Measurements from ENCODE around the gene ZGLP1.
A peak's percentile ranks its signal among the peaks of the same experiment; 100 is the strongest.

Gene ZGLP1

DNA sequence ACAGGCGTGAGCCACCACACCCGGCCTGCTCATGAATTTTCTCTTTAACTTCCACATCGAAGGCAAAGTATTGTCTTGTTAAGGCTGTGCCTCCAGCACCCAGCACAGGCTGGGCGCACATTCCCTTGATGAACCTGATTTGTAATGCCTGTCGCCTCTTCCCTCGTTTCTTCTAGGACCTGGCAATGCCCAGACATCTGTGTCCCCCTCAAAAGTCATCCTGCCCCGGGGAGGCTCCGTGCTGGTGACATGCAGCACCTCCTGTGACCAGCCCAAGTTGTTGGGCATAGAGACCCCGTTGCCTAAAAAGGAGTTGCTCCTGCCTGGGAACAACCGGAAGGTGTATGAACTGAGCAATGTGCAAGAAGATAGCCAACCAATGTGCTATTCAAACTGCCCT is 35.0 kb downstream of the ZGLP1 start:
- no peak for DNase-seq

DNA sequence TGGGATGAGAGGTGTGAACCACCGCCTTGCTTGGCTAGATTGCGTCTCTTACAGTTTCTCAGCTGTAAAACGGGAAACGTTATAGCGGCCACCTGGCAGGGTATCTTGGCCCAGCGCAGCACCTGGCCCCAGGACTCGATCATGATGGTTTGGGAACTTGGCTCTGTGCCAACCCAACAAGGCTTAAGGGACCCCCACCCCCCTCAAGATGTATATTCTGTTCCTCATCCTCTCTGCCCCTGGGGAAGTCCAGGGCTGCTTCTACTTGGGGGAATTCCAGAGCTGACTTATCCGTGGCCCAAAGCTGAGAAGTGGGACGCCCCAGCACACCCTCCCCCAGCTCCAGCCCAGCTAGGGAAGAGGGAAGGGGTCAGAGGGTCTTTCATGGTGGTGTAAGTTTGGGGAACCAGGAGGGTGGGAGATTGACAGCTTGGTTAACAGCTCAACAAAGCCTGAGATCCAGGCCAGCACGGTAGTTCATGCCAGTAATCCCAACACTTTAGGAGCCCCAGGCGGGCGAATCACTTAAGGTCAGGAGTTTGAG is 38.0 kb downstream of the ZGLP1 start:
- DNase-seq = peak; percentile 36 to 56

DNA sequence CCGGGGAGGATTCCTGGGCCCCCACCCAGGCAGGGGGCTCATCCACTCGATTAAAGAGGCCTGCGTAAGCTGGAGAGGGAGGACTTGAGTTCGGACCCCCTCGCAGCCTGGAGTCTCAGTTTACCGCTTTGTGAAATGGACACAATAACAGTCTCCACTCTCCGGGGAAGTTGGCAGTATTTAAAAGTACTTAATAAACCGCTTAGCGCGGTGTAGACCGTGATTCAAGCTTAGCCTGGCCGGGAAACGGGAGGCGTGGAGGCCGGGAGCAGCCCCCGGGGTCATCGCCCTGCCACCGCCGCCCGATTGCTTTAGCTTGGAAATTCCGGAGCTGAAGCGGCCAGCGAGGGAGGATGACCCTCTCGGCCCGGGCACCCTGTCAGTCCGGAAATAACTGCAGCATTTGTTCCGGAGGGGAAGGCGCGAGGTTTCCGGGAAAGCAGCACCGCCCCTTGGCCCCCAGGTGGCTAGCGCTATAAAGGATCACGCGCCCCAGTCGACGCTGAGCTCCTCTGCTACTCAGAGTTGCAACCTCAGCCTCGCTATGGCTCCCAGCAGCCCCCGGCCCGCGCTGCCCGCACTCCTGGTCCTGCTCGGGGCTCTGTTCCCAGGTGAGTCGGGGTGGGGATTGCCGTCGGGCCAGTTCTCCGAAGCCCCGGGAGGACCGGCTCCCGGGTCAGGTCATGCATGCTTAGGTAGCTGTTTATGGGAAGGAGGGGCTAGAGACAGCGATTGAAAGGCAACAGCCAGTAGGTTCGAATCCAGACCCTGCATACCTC is 38.8 kb downstream of the ZGLP1 start, which contains the start of gene ICAM1:
Gene ICAM1, plus strand, starts transcription at position 505 of the 779 bp plus-strand sequence. Its CDS starts 40 bp downstream, at position 545.
- DNase-seq = peak; percentile 82 to 87

DNA sequence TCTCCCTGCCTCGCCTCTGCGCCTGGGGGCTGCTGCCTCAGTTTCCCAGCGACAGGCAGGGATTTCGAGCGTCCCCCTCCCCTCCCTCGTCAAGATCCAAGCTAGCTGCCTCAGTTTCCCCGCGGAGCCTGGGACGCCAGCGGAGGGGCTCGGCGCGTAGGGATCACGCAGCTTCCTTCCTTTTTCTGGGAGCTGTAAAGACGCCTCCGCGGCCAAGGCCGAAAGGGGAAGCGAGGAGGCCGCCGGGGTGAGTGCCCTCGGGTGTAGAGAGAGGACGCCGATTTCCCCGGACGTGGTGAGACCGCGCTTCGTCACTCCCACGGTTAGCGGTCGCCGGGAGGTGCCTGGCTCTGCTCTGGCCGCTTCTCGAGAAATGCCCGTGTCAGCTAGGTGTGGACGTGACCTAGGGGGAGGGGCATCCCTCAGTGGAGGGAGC is 39.4 kb downstream of the ZGLP1 start:
- peak; percentile 84 to 89 for DNase-seq

DNA sequence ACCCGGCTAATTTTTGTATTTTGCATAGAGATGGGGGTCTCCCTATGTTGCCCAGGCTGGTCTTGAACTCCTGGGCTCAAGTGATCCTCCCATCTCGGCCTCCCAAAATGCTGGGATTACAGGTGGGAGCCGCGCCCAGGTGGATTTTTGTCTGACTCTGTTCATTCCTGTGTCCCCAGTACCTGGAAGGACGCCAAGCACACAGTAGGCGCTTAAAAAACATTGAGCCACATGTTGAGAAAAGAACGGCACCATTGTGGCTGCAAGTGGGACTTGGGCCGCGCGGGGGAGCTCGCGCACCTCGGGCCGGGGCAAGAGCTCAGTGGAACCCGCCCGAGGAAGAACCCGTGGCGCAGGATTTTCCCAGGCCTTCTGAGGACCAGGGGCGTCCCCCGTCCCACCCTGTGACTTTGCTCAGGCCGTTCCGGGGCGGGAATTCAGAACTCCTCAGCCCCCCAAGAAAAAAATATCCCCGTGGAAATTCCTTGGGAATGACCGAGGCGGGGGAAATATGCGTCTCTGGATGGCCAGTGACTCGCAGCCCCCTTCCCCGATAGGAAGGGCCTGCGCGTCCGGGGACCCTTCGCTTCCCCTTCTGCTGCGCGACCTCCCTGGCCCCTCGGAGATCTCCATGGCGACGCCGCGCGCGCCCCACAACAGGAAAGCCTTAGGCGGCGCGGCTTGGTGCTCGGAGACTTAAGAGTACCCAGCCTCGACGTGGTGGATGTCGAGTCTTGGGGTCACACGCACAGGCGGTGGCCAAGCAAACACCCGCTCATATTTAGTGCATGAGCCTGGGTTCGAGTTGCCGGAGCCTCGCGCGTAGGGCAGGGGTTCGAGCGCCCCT is 40.1 kb downstream of the ZGLP1 start:
- peak; percentile 94 to 96 for DNase-seq

DNA sequence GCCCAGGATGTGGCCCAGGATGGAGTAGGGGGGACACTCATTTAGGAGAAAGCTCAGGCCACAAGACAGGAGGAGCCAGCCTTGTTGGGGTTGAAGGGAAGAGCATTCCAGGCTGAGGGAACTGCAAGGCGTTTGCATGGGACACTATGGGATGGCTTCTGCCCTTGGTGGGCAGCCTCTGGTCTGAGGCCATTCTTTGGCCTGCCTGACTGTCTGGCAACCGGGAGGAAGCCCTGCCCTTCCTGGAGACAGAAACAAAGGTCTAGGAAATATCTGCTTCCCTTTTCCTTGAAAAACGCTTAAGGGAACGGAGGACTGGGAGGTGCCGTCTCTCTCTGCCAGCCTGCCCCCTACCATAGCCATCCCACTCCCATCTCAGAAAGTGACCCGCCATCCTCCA is 41.5 kb downstream of the ZGLP1 start:
- DNase-seq = no peak

DNA sequence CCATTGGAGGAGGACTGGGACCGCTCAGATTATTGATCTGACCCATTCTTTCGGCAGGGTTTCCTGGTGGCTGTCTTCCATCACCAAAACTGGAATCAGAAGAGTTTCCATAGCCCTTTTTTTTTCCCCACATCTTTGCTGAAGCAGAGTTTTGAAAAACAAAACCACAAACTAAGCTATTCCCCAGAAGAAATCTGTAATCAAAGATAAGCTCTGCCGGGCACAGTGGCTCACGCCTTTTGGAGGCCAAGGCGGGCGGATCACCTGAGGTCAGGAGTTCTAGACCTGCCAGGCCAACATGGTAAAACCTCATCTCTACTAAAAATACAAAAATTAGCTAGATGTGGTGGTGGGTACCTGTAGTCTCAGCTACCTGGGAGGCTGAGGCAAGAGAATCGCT is 42.9 kb downstream of the ZGLP1 start:
- no peak for DNase-seq

DNA sequence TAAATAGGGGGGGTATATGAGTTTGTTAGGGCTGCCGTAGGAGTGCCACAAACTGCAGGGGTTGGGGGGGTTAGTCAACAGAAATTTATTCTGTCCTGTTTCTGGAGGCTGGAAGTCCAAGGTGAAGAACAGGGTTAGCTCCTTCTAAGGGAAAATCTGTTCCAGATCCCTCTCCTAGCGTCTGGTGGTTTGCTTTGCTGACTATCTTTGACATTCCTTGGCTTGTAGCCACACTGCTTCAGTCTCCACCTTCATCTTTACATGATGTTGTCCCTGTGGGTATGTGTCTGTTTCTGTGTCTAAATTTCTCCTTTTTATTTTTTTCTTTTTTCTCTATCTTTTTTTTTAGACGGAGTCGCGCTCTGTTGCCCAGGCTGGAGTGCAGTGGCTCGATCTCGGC is 46.8 kb downstream of the ZGLP1 start:
- no peak for DNase-seq

DNA sequence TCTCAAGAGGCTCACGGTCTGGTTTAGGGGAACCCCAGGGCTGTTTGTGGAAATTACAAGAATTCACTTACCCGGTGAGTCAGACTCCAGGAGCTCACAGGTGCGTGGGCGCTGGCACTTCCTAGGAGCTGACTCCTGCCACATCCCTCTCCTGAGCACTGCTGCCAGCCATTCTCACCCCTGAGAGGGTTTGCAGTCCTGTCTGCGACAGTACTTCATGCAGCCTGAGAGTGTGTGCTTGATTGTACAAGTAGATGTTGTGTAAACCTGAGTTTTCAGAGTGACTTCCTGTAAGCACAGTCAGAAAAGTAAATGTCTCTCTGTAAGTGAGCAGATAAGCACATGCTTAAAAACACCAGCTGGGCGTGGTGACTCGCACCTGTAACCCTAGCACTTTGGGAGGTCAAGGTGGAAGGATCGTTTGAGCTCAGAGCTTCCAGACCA is 49.5 kb downstream of the ZGLP1 start:
- peak; percentile 77 to 84 for DNase-seq

DNA sequence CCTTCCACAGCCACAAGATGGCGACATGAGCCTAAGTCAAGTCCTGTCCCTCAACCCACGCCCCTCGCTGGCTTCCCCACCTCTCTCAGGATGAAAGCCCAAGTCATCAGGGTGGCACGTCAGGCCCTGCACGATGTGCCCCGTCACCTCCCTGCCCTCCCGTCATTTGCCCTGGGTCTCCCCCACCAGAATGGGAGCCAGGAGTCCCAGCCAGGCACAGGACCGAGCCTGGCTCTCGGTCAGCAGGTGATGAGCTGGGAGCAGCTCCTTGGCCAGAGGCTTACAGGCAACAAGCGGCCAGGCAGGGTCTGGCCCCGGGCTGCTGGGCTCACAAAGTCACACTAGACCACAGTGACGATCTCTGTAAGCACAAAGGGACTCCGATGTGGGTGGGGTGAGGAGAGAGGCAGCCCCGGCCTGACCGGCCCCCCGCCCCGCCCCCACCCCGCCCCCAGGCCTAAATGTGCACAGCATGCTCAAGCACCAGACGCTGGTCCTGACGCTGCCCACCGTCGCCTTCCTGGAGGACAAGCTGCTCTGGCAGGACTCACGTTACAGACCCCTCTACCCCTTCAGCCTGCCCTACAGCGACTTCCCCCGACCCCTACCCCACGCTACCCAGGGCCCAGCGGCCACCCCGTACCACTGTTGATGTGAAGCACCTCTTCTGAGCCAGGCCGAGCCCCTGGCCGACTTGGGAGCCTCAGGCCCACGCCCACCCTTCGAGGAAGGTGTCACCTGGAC is 50.3 kb downstream of the ZGLP1 start:
- DNase-seq = peak; percentile 98 to 99

DNA sequence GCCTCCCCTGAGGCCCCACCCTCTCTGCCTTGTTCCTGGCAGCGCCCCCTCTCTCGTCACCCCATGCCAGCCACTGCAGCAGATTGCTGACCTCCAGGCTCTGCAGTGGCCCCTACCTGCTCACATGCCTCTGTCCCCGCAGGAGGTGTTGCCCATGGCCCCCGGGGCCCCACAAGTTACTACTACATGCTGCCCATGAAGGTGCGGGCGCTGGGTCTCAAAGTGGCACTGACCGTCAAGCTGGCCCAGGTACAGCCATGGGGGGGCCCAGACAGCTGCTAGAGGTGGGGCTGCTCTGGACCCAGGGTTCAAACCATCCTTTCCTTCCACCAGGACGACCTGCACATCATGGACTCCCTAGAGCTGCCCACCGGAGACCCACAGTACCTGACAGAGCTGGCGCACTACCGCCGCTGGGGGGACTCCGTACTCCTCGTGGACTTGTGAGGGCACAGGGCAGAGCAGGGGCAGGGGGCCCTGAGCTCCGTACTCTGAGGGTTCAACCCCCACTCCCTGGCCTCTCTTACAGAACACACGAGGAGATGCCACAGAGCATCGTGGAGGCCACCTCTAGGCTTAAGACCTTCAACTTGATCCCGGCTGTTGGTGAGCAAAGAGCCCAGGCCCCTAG is 51.4 kb downstream of the ZGLP1 start:
- no peak for DNase-seq

DNA sequence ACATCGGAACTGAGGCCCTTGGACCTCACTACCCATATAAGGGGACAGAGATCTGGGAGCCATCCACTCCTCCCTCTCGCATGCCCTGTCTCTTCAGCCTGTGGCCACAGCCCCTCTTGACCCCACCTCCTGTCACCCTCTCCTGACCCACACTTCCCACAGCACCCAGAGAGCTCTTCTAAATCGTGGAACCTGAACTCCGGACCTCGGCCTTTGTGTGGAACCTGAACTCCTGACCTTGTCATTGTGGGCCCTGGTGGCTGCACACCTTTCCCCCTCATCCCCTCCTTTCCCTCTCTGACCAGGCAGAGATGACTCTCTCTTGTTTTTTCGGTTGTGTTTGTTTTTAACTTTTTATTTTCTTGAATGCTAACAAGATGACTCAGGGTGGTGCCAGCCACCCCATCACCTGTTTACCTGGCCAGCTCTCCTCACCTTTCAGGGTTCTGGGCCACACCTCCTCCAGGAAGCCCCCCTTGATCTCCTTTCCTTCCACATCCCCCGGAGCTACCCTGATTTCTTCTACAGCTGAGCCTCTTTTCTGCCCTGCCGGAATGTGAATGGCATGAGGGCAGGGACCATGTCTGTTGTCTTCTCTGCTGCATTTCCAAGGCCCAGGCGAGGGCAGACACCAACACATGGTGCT is 52.5 kb downstream of the ZGLP1 start:
- no peak for DNase-seq

DNA sequence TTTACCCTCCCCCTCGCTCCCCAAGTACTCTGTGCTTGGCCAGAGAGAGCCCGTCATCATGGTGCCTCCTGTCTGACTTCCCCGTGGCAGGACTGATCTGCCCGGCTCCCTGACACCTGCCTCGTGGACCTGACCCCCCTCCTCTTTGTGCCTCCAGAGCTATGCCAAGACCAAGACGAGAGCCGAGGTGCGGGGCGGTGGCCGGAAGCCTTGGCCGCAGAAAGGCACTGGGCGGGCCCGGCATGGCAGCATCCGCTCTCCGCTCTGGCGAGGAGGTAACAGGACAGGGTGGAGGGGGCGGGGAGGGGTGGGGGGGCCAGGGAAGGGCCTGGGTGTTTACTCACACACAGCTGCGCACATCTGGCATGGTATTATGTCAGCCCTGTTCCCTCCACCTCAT is 53.1 kb downstream of the ZGLP1 start:
- no peak for DNase-seq

DNA sequence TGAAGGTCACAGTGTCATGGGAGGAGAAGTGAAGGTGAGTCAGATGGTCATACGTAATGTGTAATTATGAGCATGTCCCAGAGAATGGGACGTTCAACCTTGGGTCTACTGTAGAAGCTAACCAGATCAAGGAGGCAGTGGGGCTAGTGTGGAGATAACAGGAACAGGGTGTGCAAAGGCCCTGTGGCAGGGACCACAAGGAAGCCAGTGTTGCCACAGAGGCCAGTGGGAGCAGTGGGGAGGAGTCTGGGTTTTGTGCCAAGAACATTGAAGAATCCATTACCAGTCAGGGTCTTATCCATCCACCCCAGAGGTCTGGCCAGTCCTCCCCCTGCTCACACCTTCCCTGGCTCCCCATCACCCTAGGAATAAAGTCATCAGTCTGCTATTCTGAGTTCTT is 54.3 kb downstream of the ZGLP1 start:
- no peak for DNase-seq

Measured in activated CD4-positive, alpha-beta T cell treated with anti-CD3 and anti-CD28 coated beads, Interleukin-2, amount 50 U/mL, for 48 hours (primary cell).